ENCODE results near the gene KCTD2.
A peak's percentile ranks its signal among the peaks of the same experiment; 100 is the strongest.
"Not testable (repeated sequence)": the region's sequence is repeated elsewhere in the genome, so short reads cannot be mapped to it uniquely, and the experiment has no call there.

KCTD2 gene

GRCh38 chr17:75005291-75005690 lies 41.7 kb upstream of the KCTD2 start:
- TF ChIP-seq FOXP2 (optimal IDR thresholded peaks at IDR 0.05; ENCODE audit: control extremely low read depth, extremely low read length, insufficient read depth) (no peak), POLR2AphosphoS5 (IDR thresholded peaks at IDR 0.05; ENCODE audit: borderline replicate concordance, low read depth, low read length) (no peak), EZH2 (IDR thresholded peaks at IDR 0.05) (no peak)
- no peak overlapping the region for H3K4me3 ChIP-seq
- H3K27ac ChIP-seq, result no peak overlapping the region
- DNase-seq (ENCODE audit: low read depth, low spot score), result no peak
- H3K9ac ChIP-seq (ENCODE audit: insufficient read length), result no peak overlapping the region
- no peaks in the 10 kb centered on the region for H3K9me3 ChIP-seq (ENCODE audit: low read depth, low read length)
- H3K36me3 ChIP-seq (ENCODE audit: insufficient read depth, low read length), result no peaks in the 10 kb centered on the region

GRCh38 chr17:75006084-75006483 lies 40.9 kb upstream of the KCTD2 start:
- not testable (repeated sequence) for DNase-seq (ENCODE audit: low read depth, low spot score); H3K9me3 ChIP-seq (ENCODE audit: low read depth, low read length); H3K9ac ChIP-seq (ENCODE audit: insufficient read length); H3K27ac ChIP-seq; H3K4me3 ChIP-seq; H3K36me3 ChIP-seq (ENCODE audit: insufficient read depth, low read length)

GRCh38 chr17:75006653-75007052 lies 40.4 kb upstream of the KCTD2 start:
- Histone ChIP-seq H3K4me3 (no peak overlapping the region), H3K27ac (no peak overlapping the region), H3K36me3 (ENCODE audit: insufficient read depth, low read length) (no peaks in the 10 kb centered on the region), H3K9ac (ENCODE audit: insufficient read length) (no peak overlapping the region), H3K9me3 (ENCODE audit: low read depth, low read length) (no peaks in the 10 kb centered on the region)
- DNase-seq (ENCODE audit: low read depth, low spot score), result no peak
- no peak for TF ChIP-seq POLR2AphosphoS5 (IDR thresholded peaks at IDR 0.05; ENCODE audit: borderline replicate concordance, low read depth, low read length)
- TF ChIP-seq FOXP2 (optimal IDR thresholded peaks at IDR 0.05; ENCODE audit: control extremely low read depth, extremely low read length, insufficient read depth), result no peak
- TF ChIP-seq EZH2 (IDR thresholded peaks at IDR 0.05), result no peak

- no peaks in the 10 kb centered on the region for H3K36me3 ChIP-seq (ENCODE audit: insufficient read depth, low read length)
Measured at GRCh38 chr17:75008373-75008772, 38.7 kb upstream of the KCTD2 start.

GRCh38 chr17:75009139-75009724 lies 37.8 kb upstream of the KCTD2 start:
- Histone ChIP-seq H3K27ac (no peak overlapping the region), H3K4me3 (no peak overlapping the region), H3K9ac (ENCODE audit: insufficient read length) (no peak overlapping the region), H3K36me3 (ENCODE audit: insufficient read depth, low read length) (no peaks in the 10 kb centered on the region), H3K9me3 (ENCODE audit: low read depth, low read length) (no peaks in the 10 kb centered on the region)
- DNase-seq (ENCODE audit: low read depth, low spot score), result no peak
- TF ChIP-seq EZH2 (IDR thresholded peaks at IDR 0.05), result no peak
- no peak for TF ChIP-seq FOXP2 (optimal IDR thresholded peaks at IDR 0.05; ENCODE audit: control extremely low read depth, extremely low read length, insufficient read depth)
- no peak for TF ChIP-seq POLR2AphosphoS5 (IDR thresholded peaks at IDR 0.05; ENCODE audit: borderline replicate concordance, low read depth, low read length)

More at GRCh38 chr17:75008373-75008772, 38.7 kb upstream of the KCTD2 start:
- Histone ChIP-seq H3K27ac (no peak overlapping the region), H3K4me3 (no peak overlapping the region), H3K9ac (ENCODE audit: insufficient read length) (no peak overlapping the region), H3K9me3 (ENCODE audit: low read depth, low read length) (no peaks in the 10 kb centered on the region)
- no peak for TF ChIP-seq FOXP2 (optimal IDR thresholded peaks at IDR 0.05; ENCODE audit: control extremely low read depth, extremely low read length, insufficient read depth)
- TF ChIP-seq EZH2 (IDR thresholded peaks at IDR 0.05), result no peak
- TF ChIP-seq POLR2AphosphoS5 (IDR thresholded peaks at IDR 0.05; ENCODE audit: borderline replicate concordance, low read depth, low read length), result no peak
- no peak for DNase-seq (ENCODE audit: low read depth, low spot score)

GRCh38 chr17:75010683-75011400 lies 36.2 kb upstream of the KCTD2 start:
- H3K27ac ChIP-seq, result peak overlapping the region; percentile 86
- H3K4me3 ChIP-seq, result no peak overlapping the region
- no peaks in the 10 kb centered on the region; the same call in 1 of the 2 replicates for H3K36me3 ChIP-seq (ENCODE audit: insufficient read depth, low read length)
- TF ChIP-seq POLR2AphosphoS5 (IDR thresholded peaks at IDR 0.05; ENCODE audit: borderline replicate concordance, low read depth, low read length) (no peak), EZH2 (IDR thresholded peaks at IDR 0.05) (no peak), FOXP2 (optimal IDR thresholded peaks at IDR 0.05; ENCODE audit: control extremely low read depth, extremely low read length, insufficient read depth) (no peak)
- no peaks in the 10 kb centered on the region for H3K9me3 ChIP-seq (ENCODE audit: low read depth, low read length)
- DNase-seq (ENCODE audit: low read depth, low spot score), result no peak
- no peak overlapping the region for H3K9ac ChIP-seq (ENCODE audit: insufficient read length)

- peak overlapping the region; percentile 93 for H3K4me3 ChIP-seq
- DNase-seq (ENCODE audit: low read depth, low spot score), result no peak
Measured at GRCh38 chr17:75011401-75012095, 35.5 kb upstream of the KCTD2 start.

GRCh38 chr17:75012096-75012345 lies 35.0 kb upstream of the KCTD2 start:
- no peaks in the 10 kb centered on the region for H3K9me3 ChIP-seq (ENCODE audit: low read depth, low read length)
- peaks cover 7% of the 10 kb centered on the region; the same call in 1 of the 2 replicates for H3K36me3 ChIP-seq (ENCODE audit: insufficient read depth, low read length)
- peak overlapping the region; percentile 83 for H3K9ac ChIP-seq (ENCODE audit: insufficient read length)
- DNase-seq (ENCODE audit: low read depth, low spot score), result no peak
- H3K4me3 ChIP-seq, result peak overlapping the region; percentile 93
- H3K27ac ChIP-seq, result peak overlapping the region; percentile 86
- TF ChIP-seq EZH2 (IDR thresholded peaks at IDR 0.05) (no peak), POLR2AphosphoS5 (IDR thresholded peaks at IDR 0.05; ENCODE audit: borderline replicate concordance, low read depth, low read length) (no peak), FOXP2 (optimal IDR thresholded peaks at IDR 0.05; ENCODE audit: control extremely low read depth, extremely low read length, insufficient read depth) (no peak)

More at GRCh38 chr17:75011401-75012095, 35.5 kb upstream of the KCTD2 start:
- Histone ChIP-seq H3K27ac (peak overlapping the region; percentile 86), H3K9me3 (ENCODE audit: low read depth, low read length) (no peaks in the 10 kb centered on the region), H3K36me3 (ENCODE audit: insufficient read depth, low read length) (peaks cover 2% of the 10 kb centered on the region; the same call in 1 of the 2 replicates), H3K9ac (ENCODE audit: insufficient read length) (peak overlapping the region; percentile 83)
- TF ChIP-seq EZH2 (IDR thresholded peaks at IDR 0.05) (no peak), POLR2AphosphoS5 (IDR thresholded peaks at IDR 0.05; ENCODE audit: borderline replicate concordance, low read depth, low read length) (no peak)

All from SK-N-MC (cell line).